GM12891 (cell line): Measurements from ENCODE around the gene TEAD1.

Experiments
- POLR2A ChIP-seq: IDR thresholded peaks from 2 replicates; pipeline ENCODE4 v1.6.1; 2011; ENCODE audit warnings: low read depth, low read length, control low read depth
- POLR2AphosphoS5 ChIP-seq: IDR thresholded peaks from 2 replicates; pipeline ENCODE4 v1.6.1; 2011; ENCODE audit warnings: low read depth, low read length, control low read depth
- SPI1 ChIP-seq: IDR thresholded peaks from 2 replicates; pipeline ENCODE4 v1.6.1; 2011; ENCODE audit warnings: low read depth, low read length, control low read depth

DNA sequence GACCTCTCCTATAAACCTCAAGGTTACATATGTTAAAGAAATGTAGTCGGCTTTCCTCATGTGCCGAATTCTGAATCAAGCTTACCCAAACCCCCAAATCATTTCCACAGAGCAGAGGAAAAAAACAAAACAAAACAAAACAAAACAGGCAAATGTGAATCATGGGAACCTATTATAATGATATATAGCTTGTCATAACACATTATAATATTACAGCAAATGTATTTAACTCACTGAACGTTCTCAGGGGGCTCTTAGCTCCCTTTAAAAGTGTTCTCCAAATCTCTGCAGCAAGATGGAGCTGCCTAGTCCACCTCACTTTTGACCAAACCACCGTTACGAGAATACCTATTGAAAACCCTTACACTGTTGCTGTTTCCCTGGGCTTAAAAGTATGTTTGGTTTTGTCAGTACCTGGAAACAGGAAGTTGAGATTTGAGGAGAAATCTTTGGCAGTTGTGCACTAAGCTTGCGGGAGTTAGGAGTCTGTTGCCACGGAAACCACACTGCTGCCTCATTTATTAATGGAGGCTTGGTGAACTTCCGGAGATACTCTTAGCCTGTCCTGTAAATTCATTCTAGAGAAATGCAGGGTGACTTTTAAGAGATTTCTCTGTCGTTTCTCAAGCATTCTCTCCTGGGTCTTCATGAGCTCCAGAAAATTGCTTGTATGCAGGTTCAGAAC lies 167.9 kb downstream of the TEAD1 start:
- TF ChIP-seq POLR2A (no peak), SPI1 (no peak), POLR2AphosphoS5 (no peak)
